ENCODE data around the gene TWIST2. TPM values are rescaled to one million over a fixed set of nuclear protein-coding genes. Genes with fewer than 3 reads are reported as not detected.

The TWIST2 gene
- polyA plus RNA-seq, 3 donors, result 0.43 to 0.49 (median 0.43) TPM

DNA sequence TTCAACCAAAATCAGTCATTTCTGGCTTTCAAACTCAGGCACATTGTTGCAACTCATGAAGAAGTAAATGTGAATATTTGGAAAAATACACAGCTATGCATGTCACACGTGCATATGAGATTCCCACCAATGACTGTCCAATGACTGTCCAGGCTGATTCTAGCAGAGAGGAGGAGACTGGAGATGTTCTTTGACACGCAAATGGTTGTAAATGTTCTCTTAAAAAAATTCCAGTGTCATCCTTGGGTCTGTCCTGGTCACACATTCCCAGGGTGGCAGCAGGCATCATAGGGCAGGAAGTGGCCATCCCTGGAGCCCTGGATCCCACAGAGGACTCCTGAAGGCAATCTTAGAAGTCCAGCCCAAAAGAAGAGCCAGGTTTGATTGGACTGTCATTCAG, 40.9 kb downstream of the TWIST2 start:
- peaks cover 0 to 1% (median 0%) of the 10 kb centered on the region in 7 donors for H3K9me3 Mint-ChIP-seq
- H3K79me2 ChIP-seq (ENCODE audit: insufficient read depth, low read length), result no peaks in the 10 kb centered on the region
- peaks cover 0 to 2% of the 10 kb centered on the region in 2 donors for H3K27me3 ChIP-seq (ENCODE audit: control insufficient read depth in 2 of 2, insufficient read depth in 2 of 2, low read length in 2 of 2)
- no peaks in the 10 kb centered on the region for H3K4me1 ChIP-seq (ENCODE audit: control insufficient read depth in 1 of 2, insufficient read depth in 2 of 2, low read length in 2 of 2)
- no peak overlapping the region for H3K4me2 ChIP-seq (replicated peaks; ENCODE audit: extremely low read depth, low read length, poor library complexity, severe bottlenecking)
- no peak overlapping the region for H3K9ac ChIP-seq (ENCODE audit: insufficient read depth, low read length, poor library complexity, severe bottlenecking)
- TF ChIP-seq, protein P1, sequence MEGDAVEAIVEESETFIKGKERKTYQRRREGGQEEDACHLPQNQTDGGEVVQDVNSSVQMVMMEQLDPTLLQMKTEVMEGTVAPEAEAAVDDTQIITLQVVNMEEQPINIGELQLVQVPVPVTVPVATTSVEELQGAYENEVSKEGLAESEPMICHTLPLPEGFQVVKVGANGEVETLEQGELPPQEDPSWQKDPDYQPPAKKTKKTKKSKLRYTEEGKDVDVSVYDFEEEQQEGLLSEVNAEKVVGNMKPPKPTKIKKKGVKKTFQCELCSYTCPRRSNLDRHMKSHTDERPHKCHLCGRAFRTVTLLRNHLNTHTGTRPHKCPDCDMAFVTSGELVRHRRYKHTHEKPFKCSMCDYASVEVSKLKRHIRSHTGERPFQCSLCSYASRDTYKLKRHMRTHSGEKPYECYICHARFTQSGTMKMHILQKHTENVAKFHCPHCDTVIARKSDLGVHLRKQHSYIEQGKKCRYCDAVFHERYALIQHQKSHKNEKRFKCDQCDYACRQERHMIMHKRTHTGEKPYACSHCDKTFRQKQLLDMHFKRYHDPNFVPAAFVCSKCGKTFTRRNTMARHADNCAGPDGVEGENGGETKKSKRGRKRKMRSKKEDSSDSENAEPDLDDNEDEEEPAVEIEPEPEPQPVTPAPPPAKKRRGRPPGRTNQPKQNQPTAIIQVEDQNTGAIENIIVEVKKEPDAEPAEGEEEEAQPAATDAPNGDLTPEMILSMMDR (IDR thresholded peaks at IDR 0.05), result no peak
- no peak overlapping the region for H3K4me3 ChIP-seq (replicated peaks in 1 of 3; ENCODE audit: low read depth in 2 of 3, low read length in 3 of 3)
- H4K20me1 ChIP-seq (ENCODE audit: insufficient read depth, low read length), result no peaks in the 10 kb centered on the region
- no peak overlapping the region for H3K27ac ChIP-seq (ENCODE audit: low read depth in 1 of 2, low read length in 2 of 2)
- WGBS (ENCODE audit: insufficient coverage), result 91% methylated on average over 2 of the region's 2 CpGs
- no peak overlapping the region for H2AFZ ChIP-seq (ENCODE audit: insufficient read depth, low read depth, low read length, poor library complexity, severe bottlenecking)
- no peak overlapping the region for H3K4me3 Mint-ChIP-seq
- no peak overlapping the region for H3K27ac Mint-ChIP-seq
- no peaks in the 10 kb centered on the region for H3K36me3 Mint-ChIP-seq
- no peaks in the 10 kb centered on the region for H3K4me1 Mint-ChIP-seq
- peaks cover 5 to 10% (median 8%) of the 10 kb centered on the region in 3 donors for H3K27me3 Mint-ChIP-seq (ENCODE audit: low read depth in 3 of 3)
- intact Hi-C loops (cut with micrococcal nuclease), result no loop called here
- no peaks in the 10 kb centered on the region for H3K9me3 ChIP-seq (replicated peaks in 1 of 2; ENCODE audit: control insufficient read depth in 1 of 2, insufficient read depth in 1 of 2, low read length in 2 of 2)
- H3K36me3 ChIP-seq (replicated peaks in 1 of 2; ENCODE audit: control insufficient read depth in 1 of 2, insufficient read depth in 2 of 2, low read length in 2 of 2), result no peaks in the 10 kb centered on the region
- DNase-seq, result no peak

DNA sequence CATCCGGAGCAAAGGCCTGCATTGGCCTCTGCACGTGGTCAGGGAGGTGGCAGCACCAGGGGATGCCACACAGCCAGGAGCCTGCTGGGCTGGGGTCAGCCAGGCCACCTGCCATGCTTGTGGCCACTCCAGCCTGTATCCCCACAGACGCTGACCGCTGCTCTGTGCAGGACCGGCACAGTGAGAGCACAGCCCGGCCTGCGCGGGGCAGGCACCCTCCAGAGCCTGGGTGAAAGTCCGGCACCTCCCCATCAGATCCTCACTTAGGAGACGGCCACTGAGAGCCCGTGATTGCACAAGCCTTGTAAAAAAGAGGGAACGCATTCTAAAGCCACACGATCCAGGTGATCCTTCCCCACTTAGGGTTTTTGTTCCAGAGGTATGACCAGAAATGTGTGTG, 42.2 kb downstream of the TWIST2 start:
- Histone ChIP-seq H3K27me3 (ENCODE audit: control insufficient read depth in 2 of 2, insufficient read depth in 2 of 2, low read length in 2 of 2) (peaks cover 0 to 2% of the 10 kb centered on the region in 2 donors), H3K79me2 (ENCODE audit: insufficient read depth, low read length) (no peaks in the 10 kb centered on the region), H4K20me1 (ENCODE audit: insufficient read depth, low read length) (no peaks in the 10 kb centered on the region), H3K27ac (ENCODE audit: low read depth in 1 of 2, low read length in 2 of 2) (no peak overlapping the region), H2AFZ (ENCODE audit: insufficient read depth, low read depth, low read length, poor library complexity, severe bottlenecking) (no peak overlapping the region), H3K9me3 (replicated peaks in 1 of 2; ENCODE audit: control insufficient read depth in 1 of 2, insufficient read depth in 1 of 2, low read length in 2 of 2) (no peaks in the 10 kb centered on the region), H3K4me1 (ENCODE audit: control insufficient read depth in 1 of 2, insufficient read depth in 2 of 2, low read length in 2 of 2) (no peaks in the 10 kb centered on the region), H3K9ac (ENCODE audit: insufficient read depth, low read length, poor library complexity, severe bottlenecking) (no peak overlapping the region), H3K4me2 (replicated peaks; ENCODE audit: extremely low read depth, low read length, poor library complexity, severe bottlenecking) (no peak overlapping the region), H3K36me3 (replicated peaks in 1 of 2; ENCODE audit: control insufficient read depth in 1 of 2, insufficient read depth in 2 of 2, low read length in 2 of 2) (no peaks in the 10 kb centered on the region), H3K4me3 (replicated peaks in 1 of 3; ENCODE audit: low read depth in 2 of 3, low read length in 3 of 3) (no peak overlapping the region)
- Mint-ChIP-seq H3K4me1 (no peaks in the 10 kb centered on the region), H3K9me3 (peaks cover 0 to 1% (median 0%) of the 10 kb centered on the region in 7 donors), H3K27me3 (ENCODE audit: low read depth in 3 of 3) (peaks cover 6 to 9% (median 8%) of the 10 kb centered on the region in 3 donors), H3K36me3 (no peaks in the 10 kb centered on the region), H3K4me3 (no peak overlapping the region), H3K27ac (no peak overlapping the region)
- intact Hi-C loops (cut with micrococcal nuclease), result no loop called here
- 92% methylated on average over 8 of the region's 13 CpGs for WGBS (ENCODE audit: insufficient coverage)
- TF ChIP-seq, protein P1 (IDR thresholded peaks at IDR 0.05), result no peak
- DNase-seq, result no peak

Measured in CD14-positive monocyte (primary cell).